GM18499 (cell line): Measurements from ENCODE around the gene MRPL20.

Source experiments
- ATAC-seq: cut with Tn5 transposase; IDR thresholded peaks from one replicate; pipeline ENCODE4 v1.9.1; 2021; ENCODE audit warnings: moderate number of reproducible peaks; ENCODE audit not compliant: insufficient read depth, unreplicated experiment

MRPL20 gene

GRCh38 chr1:1366699-1367066, 40.4 kb downstream of the MRPL20 start:
- ATAC-seq = no peak

- ATAC-seq = no peak
Measured at GRCh38 chr1:1365875-1366698, 41.0 kb downstream of the MRPL20 start.

- no peak for ATAC-seq
Measured at GRCh38 chr1:1364266-1364665, 42.8 kb downstream of the MRPL20 start.

GRCh38 chr1:1361982-1362423, 45.1 kb downstream of the MRPL20 start:
- no peak for ATAC-seq

- no peak for ATAC-seq
Measured at GRCh38 chr1:1361233-1361981, 45.7 kb downstream of the MRPL20 start.

- no peak for ATAC-seq
Measured at GRCh38 chr1:1360506-1361169, 46.5 kb downstream of the MRPL20 start.

- ATAC-seq = no peak
Measured at GRCh38 chr1:1359664-1360468, 47.2 kb downstream of the MRPL20 start.

- ATAC-seq = no peak
Measured at GRCh38 chr1:1359308-1359663, 47.8 kb downstream of the MRPL20 start.

- ATAC-seq = no peak
Measured at GRCh38 chr1:1358433-1359271, 48.4 kb downstream of the MRPL20 start, which contains the start of gene MXRA8. TSS of gene MXRA8 (minus strand) at chr1:1358555. CDS start at chr1:1358504, 51 bp downstream.

GRCh38 chr1:1357871-1358432, 49.1 kb downstream of the MRPL20 start:
- no peak for ATAC-seq

GRCh38 chr1:1356796-1357401, 50.2 kb downstream of the MRPL20 start:
- ATAC-seq = no peak

GRCh38 chr1:1356166-1356795, 50.8 kb downstream of the MRPL20 start:
- ATAC-seq = no peak

GRCh38 chr1:1355416-1355815, 51.7 kb downstream of the MRPL20 start:
- ATAC-seq = no peak

- ATAC-seq = no peak
Measured at GRCh38 chr1:1354271-1355247, 52.5 kb downstream of the MRPL20 start.

- ATAC-seq = no peak
Measured at GRCh38 chr1:1353389-1354151, 53.5 kb downstream of the MRPL20 start.

- ATAC-seq = no peak
Measured at GRCh38 chr1:1352786-1353388, 54.2 kb downstream of the MRPL20 start.
